Body of pancreas (tissue), 4 donors: Measurements from ENCODE around the gene SOX6.

ENCODE experiments used
- POLR2A ChIP-seq, 3 donors: fragments of 450-650 bp; IDR thresholded peaks; one replicate each; pipeline ENCODE4 v1.6.1; 2016; ENCODE audit warnings: antibody characterized with exemption in 3 of 3, mild to moderate bottlenecking in 2 of 3
- TF ChIP-seq, protein P1 (sequence below), 7 experiments: fragments of 450-650 bp in 4 of 7; fragments of 200-600 bp in 3 of 7; sonication (generic) in 3 of 7; IDR thresholded peaks; one replicate each; pipeline ENCODE4 v1.5.1; 2016 to 2019; ENCODE audit warnings: antibody characterized with exemption in 7 of 7

DNA sequence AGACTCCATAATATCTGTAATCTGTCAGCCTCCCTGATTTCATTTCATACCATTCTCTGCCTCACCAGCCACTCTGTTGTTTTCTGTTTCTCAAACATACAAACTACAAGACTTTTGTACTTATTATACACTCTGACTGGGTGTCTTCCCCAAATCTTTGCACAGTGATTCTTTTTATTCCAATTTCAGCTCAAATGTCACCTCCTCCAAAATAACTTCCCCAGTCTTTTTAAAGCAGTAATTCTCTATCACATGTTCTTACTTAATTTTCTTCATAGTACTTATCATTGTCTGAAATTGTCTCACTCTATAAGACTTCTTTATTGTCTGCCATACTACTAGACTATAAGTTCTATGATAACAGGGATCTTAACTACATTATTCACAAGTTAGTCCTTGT lies 19.6 kb downstream of the SOX6 start:
- TF ChIP-seq, protein P1, sequence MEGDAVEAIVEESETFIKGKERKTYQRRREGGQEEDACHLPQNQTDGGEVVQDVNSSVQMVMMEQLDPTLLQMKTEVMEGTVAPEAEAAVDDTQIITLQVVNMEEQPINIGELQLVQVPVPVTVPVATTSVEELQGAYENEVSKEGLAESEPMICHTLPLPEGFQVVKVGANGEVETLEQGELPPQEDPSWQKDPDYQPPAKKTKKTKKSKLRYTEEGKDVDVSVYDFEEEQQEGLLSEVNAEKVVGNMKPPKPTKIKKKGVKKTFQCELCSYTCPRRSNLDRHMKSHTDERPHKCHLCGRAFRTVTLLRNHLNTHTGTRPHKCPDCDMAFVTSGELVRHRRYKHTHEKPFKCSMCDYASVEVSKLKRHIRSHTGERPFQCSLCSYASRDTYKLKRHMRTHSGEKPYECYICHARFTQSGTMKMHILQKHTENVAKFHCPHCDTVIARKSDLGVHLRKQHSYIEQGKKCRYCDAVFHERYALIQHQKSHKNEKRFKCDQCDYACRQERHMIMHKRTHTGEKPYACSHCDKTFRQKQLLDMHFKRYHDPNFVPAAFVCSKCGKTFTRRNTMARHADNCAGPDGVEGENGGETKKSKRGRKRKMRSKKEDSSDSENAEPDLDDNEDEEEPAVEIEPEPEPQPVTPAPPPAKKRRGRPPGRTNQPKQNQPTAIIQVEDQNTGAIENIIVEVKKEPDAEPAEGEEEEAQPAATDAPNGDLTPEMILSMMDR (IDR thresholded peaks at IDR 0.05), result no peak
- no peak for TF ChIP-seq POLR2A (IDR thresholded peaks at IDR 0.05)
